WTC11 (cell line): ENCODE measurements around the gene RSKR. TPM values are rescaled to one million over a fixed set of nuclear protein-coding genes. Genes with fewer than 3 reads are reported as not detected.
"Not testable (repeated sequence)": the region's sequence is repeated elsewhere in the genome, so short reads cannot be mapped to it uniquely, and the experiment has no call there.

ENCODE experiments used
- ATAC-seq: fragments of 200-7000 bp; cut with Tn5 transposase; 2 replicates; pipeline ENCODE4 v1.10.0; 2021; ENCODE audit warnings: mild to moderate bottlenecking, moderate library complexity
- CTCF ChIA-PET: fragments of 300-600 bp; sonication (Branson Sonifier 250); formaldehyde crosslinking; loops from one replicate; lab custom pipeline; 2021; ENCODE audit warnings: antibody characterized with exemption; lab: Charles Lee
- POLR2A ChIA-PET: fragments of 350-600 bp; sonication (Branson Sonifier 250); formaldehyde crosslinking; loops from one replicate; lab custom pipeline; 2021; ENCODE audit warnings: antibody characterized with exemption; lab: Charles Lee
- DNase-seq: peaks from one replicate; pipeline ENCODE4 v3.0.0; 2021; ENCODE audit warnings: low spot score
- H3K27ac Mint-ChIP-seq: 2 replicates; pipeline ENCODE4 v1.8.0; 2021; ENCODE audit warnings: mixed read lengths
- H3K27me3 Mint-ChIP-seq: 2 replicates; pipeline ENCODE4 v1.8.0; 2021; ENCODE audit warnings: low read depth, mild to moderate bottlenecking, moderate library complexity, mixed read lengths
- H3K36me3 Mint-ChIP-seq: 2 replicates; pipeline ENCODE4 v1.8.0; 2021; ENCODE audit warnings: mixed read lengths
- H3K4me1 Mint-ChIP-seq: 2 replicates; pipeline ENCODE4 v1.8.0; 2022; ENCODE audit warnings: mixed read lengths
- H3K4me3 Mint-ChIP-seq: 2 replicates; pipeline ENCODE4 v1.8.0; 2021; ENCODE audit warnings: mild to moderate bottlenecking, moderate library complexity, mixed read lengths
- H3K9me3 Mint-ChIP-seq: 2 replicates; pipeline ENCODE4 v1.8.0; 2021; ENCODE audit warnings: mixed read lengths
- AFF4 ChIP-seq: sonication (generic); formaldehyde crosslinking; IDR thresholded peaks from 2 replicates; pipeline ENCODE4 v1.8.1; 2023; ENCODE audit warnings: mild to moderate bottlenecking, missing genetic modification reagents, borderline replicate concordance
- EMX1 ChIP-seq: fragments of 250-450 bp; sonication (Bioruptor Pico); IDR thresholded peaks from 2 replicates; pipeline ENCODE4 v1.8.0; 2021; ENCODE audit warnings: mild to moderate bottlenecking
- ERG ChIP-seq: fragments of 250-450 bp; sonication (Bioruptor Pico); IDR thresholded peaks from 2 replicates; pipeline ENCODE4 v1.8.0; 2021; ENCODE audit warnings: mild to moderate bottlenecking
- ESRRA ChIP-seq: sonication (generic); formaldehyde crosslinking; IDR thresholded peaks from 2 replicates; pipeline ENCODE4 v1.8.1; 2022; ENCODE audit warnings: mild to moderate bottlenecking, missing genetic modification reagents, borderline replicate concordance
- ETV6 ChIP-seq: sonication (generic); formaldehyde crosslinking; IDR thresholded peaks from 2 replicates; pipeline ENCODE4 v1.8.1; 2022; ENCODE audit warnings: mild to moderate bottlenecking, missing genetic modification reagents
- FOXJ3 ChIP-seq: sonication (generic); formaldehyde crosslinking; IDR thresholded peaks from 2 replicates; pipeline ENCODE4 v1.9.0; 2021; ENCODE audit warnings: missing genetic modification reagents, mild to moderate bottlenecking, borderline replicate concordance
- FOXK1 ChIP-seq: sonication (generic); formaldehyde crosslinking; IDR thresholded peaks from 2 replicates; pipeline ENCODE4 v1.8.0; 2022; ENCODE audit warnings: mild to moderate bottlenecking, moderate library complexity, missing genetic modification reagents
- FOXP1 ChIP-seq: sonication (generic); formaldehyde crosslinking; IDR thresholded peaks from 2 replicates; pipeline ENCODE4 v1.8.0; 2022; ENCODE audit warnings: missing genetic modification reagents, mild to moderate bottlenecking, moderate library complexity, borderline replicate concordance
- GABPB1 ChIP-seq: sonication (generic); formaldehyde crosslinking; IDR thresholded peaks from 2 replicates; pipeline ENCODE4 v1.8.1; 2023; ENCODE audit warnings: mild to moderate bottlenecking, missing genetic modification reagents
- KAT7 ChIP-seq: sonication (generic); formaldehyde crosslinking; IDR thresholded peaks from 2 replicates; pipeline ENCODE4 v1.8.1; 2023; ENCODE audit warnings: missing genetic modification reagents, mild to moderate bottlenecking, borderline replicate concordance
- NFE2L1 ChIP-seq: sonication (generic); formaldehyde crosslinking; IDR thresholded peaks from 2 replicates; pipeline ENCODE4 v1.8.1; 2023; ENCODE audit warnings: missing genetic modification reagents
- OVOL2 ChIP-seq: fragments of 250-450 bp; sonication (Bioruptor Pico); IDR thresholded peaks from 2 replicates; pipeline ENCODE4 v1.9.0; 2021; ENCODE audit warnings: mild to moderate bottlenecking, borderline replicate concordance
- SMAD3 ChIP-seq: sonication (generic); formaldehyde crosslinking; IDR thresholded peaks from 2 replicates; pipeline ENCODE4 v1.8.0; 2022; ENCODE audit warnings: missing genetic modification reagents, mild to moderate bottlenecking, borderline replicate concordance
- SMAD4 ChIP-seq: sonication (generic); formaldehyde crosslinking; IDR thresholded peaks from 2 replicates; pipeline ENCODE4 v1.8.0; 2022; ENCODE audit warnings: mild to moderate bottlenecking, missing genetic modification reagents
- SP1 ChIP-seq: sonication (generic); formaldehyde crosslinking; conservative IDR thresholded peaks from 2 replicates; pipeline ENCODE4 v1.8.1; 2022; ENCODE audit warnings: missing genetic modification reagents
- TEAD1 ChIP-seq: sonication (generic); formaldehyde crosslinking; IDR thresholded peaks from 2 replicates; pipeline ENCODE4 v1.8.0; 2022; ENCODE audit warnings: mild to moderate bottlenecking, missing genetic modification reagents
- TEAD4 ChIP-seq: sonication (generic); formaldehyde crosslinking; IDR thresholded peaks from 2 replicates; pipeline ENCODE4 v1.8.0; 2022; ENCODE audit warnings: mild to moderate bottlenecking, missing genetic modification reagents
- USF1 ChIP-seq: sonication (generic); formaldehyde crosslinking; IDR thresholded peaks from 2 replicates; pipeline ENCODE4 v1.8.0; 2022; ENCODE audit warnings: mild to moderate bottlenecking, missing genetic modification reagents
- ZBTB21 ChIP-seq: sonication (generic); formaldehyde crosslinking; IDR thresholded peaks from 2 replicates; pipeline ENCODE4 v1.8.1; 2023; ENCODE audit warnings: mild to moderate bottlenecking, missing genetic modification reagents, borderline replicate concordance
- ZMAT4 ChIP-seq: fragments of 250-450 bp; sonication (Bioruptor Pico); IDR thresholded peaks from 2 replicates; pipeline ENCODE4 v1.9.0; 2021; ENCODE audit warnings: mild to moderate bottlenecking
- ZNF232 ChIP-seq: sonication (generic); formaldehyde crosslinking; IDR thresholded peaks from 2 replicates; pipeline ENCODE4 v1.8.0; 2022; ENCODE audit warnings: mild to moderate bottlenecking, missing genetic modification reagents
- ZNF263 ChIP-seq: sonication (generic); formaldehyde crosslinking; IDR thresholded peaks from 2 replicates; pipeline ENCODE4 v1.8.1; 2022; ENCODE audit warnings: low read depth, mild to moderate bottlenecking, moderate library complexity, missing genetic modification reagents
- ZNF396 ChIP-seq: fragments of 250-450 bp; sonication (Bioruptor Pico); IDR thresholded peaks from 2 replicates; pipeline ENCODE4 v1.8.0; 2021; ENCODE audit warnings: mild to moderate bottlenecking, moderate library complexity, borderline replicate concordance
- ZNF416 ChIP-seq: fragments of 250-450 bp; sonication (Bioruptor Pico); IDR thresholded peaks from 2 replicates; pipeline ENCODE4 v1.9.0; 2021; ENCODE audit warnings: mild to moderate bottlenecking, inconsistent platforms
- total RNA-seq: library from RNA; stranded (reverse); gene quantifications from 3 replicates; pipeline ENCODE4 v1.2.3, GENCODE V29; 2021
- TF ChIP-seq, protein P1 (sequence below): sonication (generic); formaldehyde crosslinking; IDR thresholded peaks from 2 replicates; pipeline ENCODE4 v1.8.0; 2023; ENCODE audit warnings: missing genetic modification reagents
- TF ChIP-seq, protein P2 (sequence below): fragments of 250-450 bp; sonication (Bioruptor Pico); IDR thresholded peaks from 2 replicates; pipeline ENCODE4 v1.9.0; 2021; ENCODE audit warnings: mild to moderate bottlenecking

The RSKR gene
- total RNA-seq, 1 experiment from 2014 or later: 28.0 TPM

DNA sequence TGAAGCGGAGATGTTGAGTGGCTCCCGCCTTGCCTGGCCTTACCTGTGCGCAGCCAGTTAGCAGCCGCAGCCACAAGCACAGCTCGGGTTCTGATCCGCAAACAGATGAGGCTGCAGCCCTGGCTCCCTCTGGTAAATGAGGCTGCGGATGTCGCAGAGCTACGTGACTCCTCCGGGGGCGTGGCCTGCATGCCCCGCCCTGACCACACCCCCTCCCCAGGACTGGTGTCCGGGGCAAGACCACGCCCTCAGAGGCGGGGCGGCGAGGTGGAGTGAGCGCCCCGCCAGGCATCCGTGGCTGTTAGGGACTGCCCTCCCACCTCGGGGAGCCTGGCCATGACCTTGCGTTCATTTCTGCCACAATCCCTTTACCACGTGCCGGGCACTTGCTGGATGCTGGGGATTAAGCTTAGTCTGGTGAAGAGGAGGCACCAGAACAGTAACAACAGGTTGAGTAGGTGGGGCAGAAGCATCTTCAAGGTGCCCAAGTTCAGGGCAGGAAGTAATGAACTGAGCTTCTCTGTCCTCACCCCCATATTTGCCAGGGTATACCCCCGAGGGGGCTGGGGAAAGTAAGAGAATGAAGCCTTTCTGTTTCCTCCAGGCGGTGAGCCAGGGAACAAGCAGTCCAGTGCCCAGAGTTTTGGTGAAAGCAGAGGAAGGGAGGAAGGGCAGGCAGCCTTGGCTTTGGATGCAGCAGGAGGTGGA lies 37.1 kb downstream of the RSKR start, which contains the start of gene ALDOC (continued):
- TF ChIP-seq, protein P1, sequence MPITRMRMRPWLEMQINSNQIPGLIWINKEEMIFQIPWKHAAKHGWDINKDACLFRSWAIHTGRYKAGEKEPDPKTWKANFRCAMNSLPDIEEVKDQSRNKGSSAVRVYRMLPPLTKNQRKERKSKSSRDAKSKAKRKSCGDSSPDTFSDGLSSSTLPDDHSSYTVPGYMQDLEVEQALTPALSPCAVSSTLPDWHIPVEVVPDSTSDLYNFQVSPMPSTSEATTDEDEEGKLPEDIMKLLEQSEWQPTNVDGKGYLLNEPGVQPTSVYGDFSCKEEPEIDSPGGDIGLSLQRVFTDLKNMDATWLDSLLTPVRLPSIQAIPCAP (CRISPR knock-in tag): 0 out of 2 replicates have a peak, but pooled peaks have one; percentile 21
- TF ChIP-seq TEAD1 (CRISPR knock-in tag): peak; percentile 46; the same call in 1 of the 2 replicates
- TF ChIP-seq FOXK1 (CRISPR knock-in tag): 0 out of 2 replicates have a peak, but pooled peaks have one; percentile 68
- no peak for TF ChIP-seq NFE2L1 (CRISPR knock-in tag)
- no peak for TF ChIP-seq SMAD3 (CRISPR knock-in tag)
- no peak for TF ChIP-seq GABPB1 (CRISPR knock-in tag)
- no peak for TF ChIP-seq SMAD4
- TF ChIP-seq ERG: 0 out of 2 replicates have a peak, but pooled peaks have one; percentile 24
- TF ChIP-seq FOXP1: 0 out of 2 replicates have a peak, but pooled peaks have one; percentile 22
- peak; percentile 87 for TF ChIP-seq ETV6 (CRISPR knock-in tag)
- TF ChIP-seq AFF4 (CRISPR knock-in tag): no peak
- TF ChIP-seq KAT7 (CRISPR knock-in tag): no peak
- TF ChIP-seq OVOL2 (CRISPR knock-in tag): no peak
- peak; percentile 99 for TF ChIP-seq SP1
- no peak for TF ChIP-seq ZNF416 (CRISPR knock-in tag)
- TF ChIP-seq TEAD4 (CRISPR knock-in tag): no peak
- TF ChIP-seq USF1 (CRISPR knock-in tag): peak; percentile 79
- no peak for TF ChIP-seq ZBTB21 (CRISPR knock-in tag)
- no peak for TF ChIP-seq FOXJ3 (CRISPR knock-in tag)
- TF ChIP-seq ZMAT4 (CRISPR knock-in tag): no peak
- peak; percentile 27; the same call in 1 of the 2 replicates for TF ChIP-seq ESRRA
- no peak for TF ChIP-seq ZNF263 (CRISPR knock-in tag)
- TF ChIP-seq EMX1 (CRISPR knock-in tag): no peak
- TF ChIP-seq ZNF396 (CRISPR knock-in tag): no peak
- TF ChIP-seq, protein P2, sequence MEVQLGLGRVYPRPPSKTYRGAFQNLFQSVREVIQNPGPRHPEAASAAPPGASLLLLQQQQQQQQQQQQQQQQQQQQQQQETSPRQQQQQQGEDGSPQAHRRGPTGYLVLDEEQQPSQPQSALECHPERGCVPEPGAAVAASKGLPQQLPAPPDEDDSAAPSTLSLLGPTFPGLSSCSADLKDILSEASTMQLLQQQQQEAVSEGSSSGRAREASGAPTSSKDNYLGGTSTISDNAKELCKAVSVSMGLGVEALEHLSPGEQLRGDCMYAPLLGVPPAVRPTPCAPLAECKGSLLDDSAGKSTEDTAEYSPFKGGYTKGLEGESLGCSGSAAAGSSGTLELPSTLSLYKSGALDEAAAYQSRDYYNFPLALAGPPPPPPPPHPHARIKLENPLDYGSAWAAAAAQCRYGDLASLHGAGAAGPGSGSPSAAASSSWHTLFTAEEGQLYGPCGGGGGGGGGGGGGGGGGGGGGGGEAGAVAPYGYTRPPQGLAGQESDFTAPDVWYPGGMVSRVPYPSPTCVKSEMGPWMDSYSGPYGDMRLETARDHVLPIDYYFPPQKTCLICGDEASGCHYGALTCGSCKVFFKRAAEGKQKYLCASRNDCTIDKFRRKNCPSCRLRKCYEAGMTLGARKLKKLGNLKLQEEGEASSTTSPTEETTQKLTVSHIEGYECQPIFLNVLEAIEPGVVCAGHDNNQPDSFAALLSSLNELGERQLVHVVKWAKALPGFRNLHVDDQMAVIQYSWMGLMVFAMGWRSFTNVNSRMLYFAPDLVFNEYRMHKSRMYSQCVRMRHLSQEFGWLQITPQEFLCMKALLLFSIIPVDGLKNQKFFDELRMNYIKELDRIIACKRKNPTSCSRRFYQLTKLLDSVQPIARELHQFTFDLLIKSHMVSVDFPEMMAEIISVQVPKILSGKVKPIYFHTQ (CRISPR knock-in tag): no peak
- TF ChIP-seq ZNF232 (CRISPR knock-in tag): 0 out of 2 replicates have a peak, but pooled peaks have one; percentile 56
- TF ChIP-seq, all 79 proteins: peak for 15

GRCh38 chr17:28576016-28576415 lies 38.0 kb downstream of the RSKR start:
- Mint-ChIP-seq H3K4me1 (peaks cover 17% of the 10 kb centered on the region), H3K4me3 (peak overlapping the region; percentile 75), H3K36me3 (peaks cover 43% of the 10 kb centered on the region)
- not testable (repeated sequence) for H3K27me3 Mint-ChIP-seq, DNase-seq, H3K9me3 Mint-ChIP-seq, ATAC-seq, H3K27ac Mint-ChIP-seq
- ChIA-PET CTCF (interaction anchor here (0.8 to 3.6 kb wide), 5 partner anchors 10 to 77 kb away, joined by 3 to 26 read pairs (median 7); partner anchors contain the start of gene BLTP2), POLR2A (interaction anchor here (1.1 to 1.3 kb wide), 4 partner anchors 23 to 326 kb away, joined by 3 to 8 read pairs (median 4); partner anchors contain the start of genes DHRS13, SDF2, SUPT6H and UNC119)
